Medulla oblongata (tissue), 1 donor: ENCODE results near the gene TMTC1.

Experiments used
- DNase-seq: peaks from one replicate; pipeline ENCODE4 v3.0.0-alpha.2; 2015; ENCODE audit errors: extremely low spot score

TMTC1 gene

GRCh38 chr12:29537298-29537697 lies 246.4 kb downstream of the TMTC1 start:
- DNase-seq = no peak

GRCh38 chr12:29534935-29535334 lies 248.8 kb downstream of the TMTC1 start:
- DNase-seq = no peak

GRCh38 chr12:29533815-29534489 lies 249.8 kb downstream of the TMTC1 start:
- DNase-seq = no peak

- DNase-seq = no peak
These were observed 252.3 kb downstream of the TMTC1 start for GRCh38 chr12:29531471-29531870.

GRCh38 chr12:29530436-29530835 lies 253.3 kb downstream of the TMTC1 start:
- no peak for DNase-seq

- peak; percentile 20 for DNase-seq
These were observed 255.6 kb downstream of the TMTC1 start for GRCh38 chr12:29528161-29528560.

GRCh38 chr12:29521951-29522350 lies 261.8 kb downstream of the TMTC1 start:
- no peak for DNase-seq

GRCh38 chr12:29519585-29520182 lies 264.1 kb downstream of the TMTC1 start:
- peak; percentile 61 for DNase-seq

- no peak for DNase-seq
These were observed 265.3 kb downstream of the TMTC1 start for GRCh38 chr12:29518407-29518806.

GRCh38 chr12:29517264-29517663 lies 266.5 kb downstream of the TMTC1 start:
- peak; percentile 13 for DNase-seq

- DNase-seq = no peak
These were observed 267.3 kb downstream of the TMTC1 start for GRCh38 chr12:29516431-29516875.

- no peak for DNase-seq
These were observed 273.1 kb downstream of the TMTC1 start for GRCh38 chr12:29510591-29511185.

GRCh38 chr12:29509503-29509902 lies 274.2 kb downstream of the TMTC1 start:
- DNase-seq = no peak

- no peak for DNase-seq
These were observed 274.8 kb downstream of the TMTC1 start for GRCh38 chr12:29508949-29509348.

- no peak for DNase-seq
These were observed 278.6 kb downstream of the TMTC1 start for GRCh38 chr12:29505122-29505521.

GRCh38 chr12:29503283-29503682 lies 280.5 kb downstream of the TMTC1 start:
- no peak for DNase-seq

- no peak for DNase-seq
These were observed 284.5 kb downstream of the TMTC1 start for GRCh38 chr12:29499235-29499634.

GRCh38 chr12:29497588-29497987 lies 286.2 kb downstream of the TMTC1 start, which contains the start of gene OVCH1:
OVCH1 (minus strand) TSS chr12:29497686; CDS start chr12:29497686, 0 bp downstream.
- no peak for DNase-seq

- no peak for DNase-seq
These were observed 290.9 kb downstream of the TMTC1 start for GRCh38 chr12:29492891-29493290.

- no peak for DNase-seq
These were observed 296.8 kb downstream of the TMTC1 start for GRCh38 chr12:29486972-29487371.

- DNase-seq = no peak
These were observed 320.5 kb downstream of the TMTC1 start for GRCh38 chr12:29463198-29463597.

- no peak for DNase-seq
These were observed 323.7 kb downstream of the TMTC1 start for GRCh38 chr12:29460082-29460481.

GRCh38 chr12:29455087-29455486 lies 328.7 kb downstream of the TMTC1 start:
- DNase-seq = peak; percentile 89
